RWPE2 (cell line): ENCODE data around the gene ZNF536.

Source experiments
- ATAC-seq: fragments of 200-7000 bp; cut with Tn5 transposase; 3 replicates; pipeline ENCODE4 v1.9.1; 2021; ENCODE audit warnings: low read depth
- DNase-seq: peaks from one replicate; pipeline ENCODE4 v3.0.0-alpha.2; 2020; ENCODE audit warnings: low spot score
- H3K27ac ChIP-seq: fragments of 450-650 bp; 2 replicates; pipeline ENCODE4 v1.5.1; 2017; ENCODE audit warnings: mild to moderate bottlenecking; ENCODE audit not compliant: poor library complexity, severe bottlenecking
- H3K27me3 ChIP-seq: fragments of 250-450 bp; sonication (Bioruptor Pico); 2 replicates; pipeline ENCODE4 v1.5.1; 2021; ENCODE audit warnings: mild to moderate bottlenecking, moderate library complexity; ENCODE audit not compliant: insufficient read depth, poor library complexity, severe bottlenecking
- H3K36me3 ChIP-seq: fragments of 250-450 bp; sonication (Bioruptor Pico); 2 replicates; pipeline ENCODE4 v1.5.1; 2020; ENCODE audit warnings: low read depth, mild to moderate bottlenecking, moderate library complexity
- H3K4me1 ChIP-seq: fragments of 250-450 bp; sonication (Bioruptor Pico); 2 replicates; pipeline ENCODE4 v1.5.1; 2021; ENCODE audit warnings: mild to moderate bottlenecking, moderate library complexity; ENCODE audit not compliant: insufficient read depth, poor library complexity, severe bottlenecking
- H3K4me3 ChIP-seq: fragments of 250-450 bp; sonication (Bioruptor Pico); 2 replicates; pipeline ENCODE4 v1.5.1; 2021; ENCODE audit warnings: mild to moderate bottlenecking, moderate library complexity; ENCODE audit not compliant: severe bottlenecking
- H3K9me3 ChIP-seq: fragments of 250-450 bp; sonication (Bioruptor Pico); 2 replicates; pipeline ENCODE4 v1.5.1; 2021; ENCODE audit warnings: mild to moderate bottlenecking, moderate library complexity; ENCODE audit not compliant: severe bottlenecking
- TF ChIP-seq, protein P1 (sequence below): fragments of 450-650 bp; IDR thresholded peaks from one replicate; pipeline ENCODE4 v1.5.1; 2017; ENCODE audit warnings: mild to moderate bottlenecking, moderate library complexity; ENCODE audit not compliant: poor library complexity, severe bottlenecking

Gene ZNF536

GRCh38 chr19:30516531-30516930 lies 144.3 kb downstream of the ZNF536 start:
- TF ChIP-seq, protein P1, sequence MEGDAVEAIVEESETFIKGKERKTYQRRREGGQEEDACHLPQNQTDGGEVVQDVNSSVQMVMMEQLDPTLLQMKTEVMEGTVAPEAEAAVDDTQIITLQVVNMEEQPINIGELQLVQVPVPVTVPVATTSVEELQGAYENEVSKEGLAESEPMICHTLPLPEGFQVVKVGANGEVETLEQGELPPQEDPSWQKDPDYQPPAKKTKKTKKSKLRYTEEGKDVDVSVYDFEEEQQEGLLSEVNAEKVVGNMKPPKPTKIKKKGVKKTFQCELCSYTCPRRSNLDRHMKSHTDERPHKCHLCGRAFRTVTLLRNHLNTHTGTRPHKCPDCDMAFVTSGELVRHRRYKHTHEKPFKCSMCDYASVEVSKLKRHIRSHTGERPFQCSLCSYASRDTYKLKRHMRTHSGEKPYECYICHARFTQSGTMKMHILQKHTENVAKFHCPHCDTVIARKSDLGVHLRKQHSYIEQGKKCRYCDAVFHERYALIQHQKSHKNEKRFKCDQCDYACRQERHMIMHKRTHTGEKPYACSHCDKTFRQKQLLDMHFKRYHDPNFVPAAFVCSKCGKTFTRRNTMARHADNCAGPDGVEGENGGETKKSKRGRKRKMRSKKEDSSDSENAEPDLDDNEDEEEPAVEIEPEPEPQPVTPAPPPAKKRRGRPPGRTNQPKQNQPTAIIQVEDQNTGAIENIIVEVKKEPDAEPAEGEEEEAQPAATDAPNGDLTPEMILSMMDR: no peak
- Histone ChIP-seq H3K4me3 (no peak overlapping the region), H3K36me3 (no peaks in the 10 kb centered on the region), H3K9me3 (no peaks in the 10 kb centered on the region), H3K27ac (no peak overlapping the region), H3K4me1 (peaks cover 8% of the 10 kb centered on the region), H3K27me3 (no peaks in the 10 kb centered on the region)
- ATAC-seq (no peak), DNase-seq (no peak)

GRCh38 chr19:30518965-30519606 lies 146.9 kb downstream of the ZNF536 start:
- no peak overlapping the region for H3K27ac ChIP-seq
- H3K27me3 ChIP-seq: peaks cover 9% of the 10 kb centered on the region
- no peaks in the 10 kb centered on the region for H3K36me3 ChIP-seq
- no peak for ATAC-seq
- DNase-seq: no peak
- TF ChIP-seq, protein P1: no peak
- H3K4me1 ChIP-seq: no peaks in the 10 kb centered on the region
- H3K4me3 ChIP-seq: no peak overlapping the region
- H3K9me3 ChIP-seq: no peaks in the 10 kb centered on the region

GRCh38 chr19:30519607-30520205 lies 147.5 kb downstream of the ZNF536 start:
- TF ChIP-seq, protein P1: no peak
- H3K9me3 ChIP-seq: no peaks in the 10 kb centered on the region
- no peak overlapping the region for H3K4me3 ChIP-seq
- H3K27ac ChIP-seq: no peak overlapping the region
- H3K27me3 ChIP-seq: peaks cover 9% of the 10 kb centered on the region
- ATAC-seq (no peak), DNase-seq (no peak)
- H3K36me3 ChIP-seq: no peaks in the 10 kb centered on the region
- no peaks in the 10 kb centered on the region for H3K4me1 ChIP-seq

GRCh38 chr19:30520735-30521479 lies 148.7 kb downstream of the ZNF536 start:
- no peaks in the 10 kb centered on the region for H3K36me3 ChIP-seq
- no peak overlapping the region for H3K27ac ChIP-seq
- no peak overlapping the region for H3K4me3 ChIP-seq
- H3K27me3 ChIP-seq: peaks cover 9% of the 10 kb centered on the region
- TF ChIP-seq, protein P1: no peak
- ATAC-seq: no peak
- no peak for DNase-seq
- H3K9me3 ChIP-seq: no peaks in the 10 kb centered on the region
- H3K4me1 ChIP-seq: no peaks in the 10 kb centered on the region
